Panc1 (cell line): Measurements from ENCODE around the gene DUSP15. TPM values are rescaled to one million over a fixed set of nuclear protein-coding genes. Genes with fewer than 3 reads are reported as not detected.

Experiments used
- ATAC-seq: fragments of 200-7000 bp; cut with Tn5 transposase; 2 replicates; pipeline ENCODE4 v1.9.1; 2020; ENCODE audit warnings: mild to moderate bottlenecking, moderate library complexity
- BruUV-seq: library from RNA; stranded (reverse); fragments of 400-500 nt; replicated peaks from 2 replicates; lab custom pipeline; 2021; lab: Mats Ljungman, UMichigan
- CTCF ChIA-PET: fragments of 300-600 bp; sonication (Branson Sonifier 250); formaldehyde crosslinking; loops from one replicate; lab custom pipeline; 2022; ENCODE audit warnings: antibody characterized with exemption; lab: Charles Lee
- POLR2A ChIA-PET: fragments of 300-600 bp; sonication (Branson Sonifier 250); formaldehyde crosslinking; loops from one replicate; lab custom pipeline; 2022; ENCODE audit warnings: antibody characterized with exemption; lab: Charles Lee
- DNase-seq: peaks from one replicate; pipeline ENCODE4 v3.0.0-alpha.2; 2010; ENCODE audit warnings: low read depth, low spot score
- H3K27ac ChIP-seq: 2 replicates; pipeline ENCODE4 v1.5.1; 2011; ENCODE audit warnings: mild to moderate bottlenecking, low read length, inconsistent platforms
- H3K27me3 ChIP-seq: fragments of 200-500 bp; sonication (Bioruptor generic); 2 replicates; pipeline ENCODE4 v1.6.0; 2014; ENCODE audit warnings: low read length, inconsistent platforms; ENCODE audit not compliant: control insufficient read depth, insufficient read depth
- H3K36me3 ChIP-seq: fragments of 200-500 bp; sonication (Bioruptor generic); 2 replicates; pipeline ENCODE4 v1.5.1; 2014; ENCODE audit warnings: inconsistent platforms, mild to moderate bottlenecking, low read length, moderate library complexity; ENCODE audit not compliant: control insufficient read depth, insufficient read depth
- H3K4me1 ChIP-seq: 2 replicates; pipeline ENCODE4 v1.5.1; 2011; ENCODE audit warnings: inconsistent platforms, mild to moderate bottlenecking, low read length, moderate library complexity; ENCODE audit not compliant: control insufficient read depth, insufficient read depth
- H3K4me3 ChIP-seq, 2 experiments: 2 replicates each; pipeline ENCODE4 v1.5.1; 2011 to 2012; ENCODE audit warnings: low read depth in 2 of 2, low read length in 2 of 2, mild to moderate bottlenecking in 2 of 2, inconsistent platforms in 1 of 2, moderate library complexity in 1 of 2
- H3K9me3 ChIP-seq: fragments of 200-500 bp; sonication (Bioruptor generic); 2 replicates; pipeline ENCODE4 v1.5.1; 2014; ENCODE audit warnings: low read depth, mild to moderate bottlenecking, inconsistent platforms, low read length, moderate library complexity; ENCODE audit not compliant: control insufficient read depth, insufficient read depth
- CTCF ChIP-seq: fragments of 450-650 bp; IDR thresholded peaks from 2 replicates; pipeline ENCODE4 v1.5.1; 2017; ENCODE audit warnings: mild to moderate bottlenecking
- POLR2AphosphoS5 ChIP-seq: IDR thresholded peaks from 2 replicates; pipeline ENCODE4 v1.6.1; 2012; ENCODE audit warnings: mild to moderate bottlenecking, low read depth, low read length, moderate library complexity
- REST ChIP-seq, 2 experiments: IDR thresholded peaks; 2 replicates each; pipeline ENCODE4 v1.6.1; 2011 to 2012; ENCODE audit warnings: low read depth in 2 of 2, control low read depth in 1 of 2, low read length in 1 of 2, mild to moderate bottlenecking in 1 of 2, moderate library complexity in 1 of 2; ENCODE audit not compliant: insufficient read depth in 1 of 2
- SIN3A ChIP-seq: IDR thresholded peaks from 2 replicates; pipeline ENCODE4 v1.6.1; 2012; ENCODE audit warnings: low read depth, mild to moderate bottlenecking, low read length, moderate library complexity, borderline replicate concordance; ENCODE audit not compliant: insufficient read depth
- TCF7L2 ChIP-seq: IDR thresholded peaks from 2 replicates; pipeline ENCODE4 v1.6.1; 2011; ENCODE audit warnings: mild to moderate bottlenecking, low read depth, low read length, inconsistent platforms
- in situ Hi-C: cut with HindIII; loops from 2 replicates; pipeline ENCODE4 v1.10.0; 2016; ENCODE audit warnings: low sequenced_read_pairs, low pct_unique_long_range_greater_than_20kb
- intact Hi-C: fragments of 100-400 bp; cut with micrococcal nuclease; formaldehyde crosslinking; loops from one replicate; pipeline ENCODE4 v1.10.0; 2022; ENCODE audit not compliant: unreplicated experiment
- total RNA-seq: library from RNA; stranded (reverse); gene quantifications from one replicate; pipeline ENCODE4 v1.2.1, GENCODE V29; 2021; ENCODE audit not compliant: unreplicated experiment

The DUSP15 gene
- total RNA-seq, 1 experiment from 2014 or later: 23.6 TPM

DNA sequence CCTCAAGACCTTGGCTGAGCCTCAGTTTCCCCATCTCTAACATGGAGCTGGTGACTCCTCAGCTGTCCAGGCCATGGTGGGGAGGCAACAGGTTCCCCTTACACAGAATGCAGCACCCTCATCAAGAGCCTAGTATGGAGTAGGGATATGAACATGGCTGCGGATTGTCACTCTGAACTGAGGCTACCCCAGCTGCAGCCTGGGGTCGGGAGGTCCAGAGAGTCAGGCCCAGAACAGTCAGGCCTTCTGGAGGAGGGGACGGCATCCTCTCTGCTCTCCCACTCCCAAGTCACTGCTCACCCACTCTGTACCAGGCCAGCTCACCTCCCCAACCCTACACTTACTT is 23.6 kb downstream of the DUSP15 start:
- POLR2A ChIA-PET: interaction anchor here (0.5 to 1.5 kb wide), 2 partner anchors 8 to 9 kb away, joined by 3 to 5 read pairs; no protein-coding TSS in a partner anchor
- Histone ChIP-seq H3K36me3 (no peaks in the 10 kb centered on the region), H3K4me3 (no peak overlapping the region), H3K27ac (no peak overlapping the region; the same call in 1 of the 2 replicates), H3K9me3 (no peaks in the 10 kb centered on the region), H3K27me3 (no peaks in the 10 kb centered on the region), H3K4me1 (peaks cover 43% of the 10 kb centered on the region)
- CTCF ChIA-PET: interaction anchor here (0.5 to 2.5 kb wide), 16 partner anchors 10 to 184 kb away, joined by 3 to 21 read pairs (median 4); partner anchors contain the start of genes MYLK2 and PDRG1
- ATAC-seq: no peak
- DNase-seq: no peak
- intact Hi-C loops: loop anchor here (2.0 kb wide), 1 partner anchor 24 kb away; no protein-coding TSS in a partner anchor
- no peak for TF ChIP-seq SIN3A
- no peak for TF ChIP-seq POLR2AphosphoS5
- TF ChIP-seq REST (IDR thresholded peaks at IDR 0.05; ENCODE audit: insufficient read depth in 1 of 2, low read depth in 2 of 2, low read length in 1 of 2): no peak
- TF ChIP-seq CTCF: no peak; the same call in none of the 2 replicates
- TF ChIP-seq TCF7L2: no peak
- no TSS peak for BruUV-seq
- in situ Hi-C loops: no loop called here

DNA sequence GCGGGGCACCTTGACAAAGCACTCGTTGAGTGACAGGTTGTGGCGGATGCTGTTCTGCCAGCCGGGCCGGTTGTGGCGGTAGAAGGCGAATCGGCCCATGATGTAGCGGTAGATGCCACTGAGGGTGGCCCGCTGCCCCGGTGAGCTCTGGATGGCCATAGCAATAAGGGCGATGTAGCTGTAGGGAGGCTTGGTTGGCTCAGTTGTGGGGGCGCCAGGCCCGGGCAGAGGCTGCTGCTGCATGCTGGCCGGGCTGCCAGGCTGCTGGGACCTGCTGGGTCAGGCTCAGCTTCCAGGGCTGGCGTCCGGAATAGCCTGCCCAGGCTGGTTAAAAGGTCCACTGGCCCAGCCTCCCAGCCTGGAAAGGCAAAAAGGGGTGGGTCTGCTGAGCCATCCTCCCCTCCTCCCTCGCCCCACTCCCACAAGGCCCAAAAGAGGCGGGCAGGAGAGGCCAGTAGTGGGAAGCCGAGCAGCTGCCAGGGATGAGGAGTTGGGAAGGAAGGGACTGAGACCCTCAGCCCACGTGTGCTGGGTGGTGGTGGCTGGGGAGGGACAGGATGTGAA is 24.9 kb downstream of the DUSP15 start, which contains the start of gene FOXS1:
Gene FOXS1 (minus strand): TSS at position 305 of the 564 bp plus-strand sequence. CDS start 62 bp downstream, at position 243.
- Histone ChIP-seq H3K27me3 (no peaks in the 10 kb centered on the region), H3K4me3 (peak within 1 kb of the TSS; percentile 3 to 10; a peak in 3 of 4 replicates), H3K27ac (peak within 1 kb of the TSS; percentile 84), H3K4me1 (peaks cover 54% of the 10 kb centered on the region), H3K36me3 (no peaks in the 10 kb centered on the region), H3K9me3 (no peaks in the 10 kb centered on the region)
- DNase-seq (no peak), ATAC-seq (peak; percentile 26)
- ChIA-PET POLR2A (no interaction called here), CTCF (interaction anchor here (1.1 to 2.5 kb wide), 2 partner anchors 12 to 106 kb away, joined by 3 to 9 read pairs; partner anchors contain the start of gene PDRG1)
- in situ Hi-C loops (no loop called here), intact Hi-C loops (no loop called here)
- TF ChIP-seq TCF7L2: no peak
- TF ChIP-seq SIN3A: no peak
- no peak for TF ChIP-seq CTCF
- TF ChIP-seq REST (IDR thresholded peaks at IDR 0.05; ENCODE audit: insufficient read depth in 1 of 2, low read depth in 2 of 2, low read length in 1 of 2): peak in 1 of 2 experiments; percentile 37; a peak in 1 of 4 replicates
- no TSS peak for BruUV-seq
